ENCODE measurements around the gene N4BP2L1. TPM values are rescaled to one million over a fixed set of nuclear protein-coding genes. Genes with fewer than 3 reads are reported as not detected.
A peak's percentile ranks its signal among the peaks of the same experiment; 100 is the strongest.

N4BP2L1 gene
- total RNA-seq, 1 donor from 2014 or later: 20.0 TPM

DNA sequence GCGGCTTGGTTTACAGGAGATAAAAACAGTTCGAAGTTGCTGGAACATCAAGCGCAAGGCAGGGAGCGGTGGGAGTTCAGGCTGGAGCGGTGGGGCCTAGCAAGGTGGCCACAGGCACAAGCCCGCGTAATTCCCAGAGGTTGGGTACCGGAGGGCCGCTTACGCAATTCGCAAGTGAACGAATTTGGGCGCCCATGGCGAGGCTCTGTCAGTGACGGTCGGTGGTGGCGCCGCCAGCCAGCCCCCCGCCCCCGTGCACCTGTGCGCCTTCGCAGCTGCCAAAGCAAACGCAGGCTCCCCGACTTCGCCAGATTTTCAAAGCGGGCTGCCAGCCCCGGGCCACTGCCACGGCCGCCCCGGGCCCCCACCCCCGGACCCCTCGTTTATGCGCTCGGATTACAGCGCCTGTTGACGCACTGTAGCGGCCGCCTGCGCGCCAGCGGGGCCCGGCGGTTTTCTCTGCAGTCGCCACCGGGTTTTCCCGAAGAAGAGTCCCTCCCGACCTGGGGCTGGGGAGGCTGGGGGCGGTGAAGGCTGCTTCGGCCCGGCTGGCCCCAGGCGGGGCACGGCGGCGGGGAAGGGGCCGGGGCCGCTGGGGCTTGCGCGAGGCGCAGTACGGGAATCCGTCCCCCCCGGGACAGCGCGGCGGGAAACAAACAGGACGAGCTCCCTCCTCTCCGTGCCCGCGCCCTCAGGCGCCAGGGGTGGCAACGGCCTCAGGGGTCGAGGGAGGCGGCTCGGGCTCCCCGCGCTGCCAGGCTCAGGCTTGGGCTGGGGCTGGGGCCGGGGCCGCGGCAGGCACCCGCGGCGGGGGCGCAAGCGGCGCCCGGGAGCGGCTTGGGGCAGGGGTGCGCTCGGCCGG is 709 bp downstream of the N4BP2L1 start:
- no peaks in the 10 kb centered on the region for H3K9me3 Mint-ChIP-seq (ENCODE audit: low read depth)
- TF ChIP-seq, protein P1, sequence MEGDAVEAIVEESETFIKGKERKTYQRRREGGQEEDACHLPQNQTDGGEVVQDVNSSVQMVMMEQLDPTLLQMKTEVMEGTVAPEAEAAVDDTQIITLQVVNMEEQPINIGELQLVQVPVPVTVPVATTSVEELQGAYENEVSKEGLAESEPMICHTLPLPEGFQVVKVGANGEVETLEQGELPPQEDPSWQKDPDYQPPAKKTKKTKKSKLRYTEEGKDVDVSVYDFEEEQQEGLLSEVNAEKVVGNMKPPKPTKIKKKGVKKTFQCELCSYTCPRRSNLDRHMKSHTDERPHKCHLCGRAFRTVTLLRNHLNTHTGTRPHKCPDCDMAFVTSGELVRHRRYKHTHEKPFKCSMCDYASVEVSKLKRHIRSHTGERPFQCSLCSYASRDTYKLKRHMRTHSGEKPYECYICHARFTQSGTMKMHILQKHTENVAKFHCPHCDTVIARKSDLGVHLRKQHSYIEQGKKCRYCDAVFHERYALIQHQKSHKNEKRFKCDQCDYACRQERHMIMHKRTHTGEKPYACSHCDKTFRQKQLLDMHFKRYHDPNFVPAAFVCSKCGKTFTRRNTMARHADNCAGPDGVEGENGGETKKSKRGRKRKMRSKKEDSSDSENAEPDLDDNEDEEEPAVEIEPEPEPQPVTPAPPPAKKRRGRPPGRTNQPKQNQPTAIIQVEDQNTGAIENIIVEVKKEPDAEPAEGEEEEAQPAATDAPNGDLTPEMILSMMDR (IDR thresholded peaks at IDR 0.05; ENCODE audit: unreplicated experiment): no peak
- peak overlapping the region; percentile 81 for H3K4me3 Mint-ChIP-seq (ENCODE audit: low read depth)
- peaks cover 8% of the 10 kb centered on the region for H3K27me3 Mint-ChIP-seq
- H3K36me3 Mint-ChIP-seq (ENCODE audit: insufficient read depth): peaks cover 19% of the 10 kb centered on the region
- peak; percentile 37 for DNase-seq (ENCODE audit: low spot score, unreplicated experiment)
- peaks cover 17% of the 10 kb centered on the region for H3K4me1 Mint-ChIP-seq (ENCODE audit: low read depth)
- H3K27ac Mint-ChIP-seq: peak overlapping the region; percentile 93

DNA sequence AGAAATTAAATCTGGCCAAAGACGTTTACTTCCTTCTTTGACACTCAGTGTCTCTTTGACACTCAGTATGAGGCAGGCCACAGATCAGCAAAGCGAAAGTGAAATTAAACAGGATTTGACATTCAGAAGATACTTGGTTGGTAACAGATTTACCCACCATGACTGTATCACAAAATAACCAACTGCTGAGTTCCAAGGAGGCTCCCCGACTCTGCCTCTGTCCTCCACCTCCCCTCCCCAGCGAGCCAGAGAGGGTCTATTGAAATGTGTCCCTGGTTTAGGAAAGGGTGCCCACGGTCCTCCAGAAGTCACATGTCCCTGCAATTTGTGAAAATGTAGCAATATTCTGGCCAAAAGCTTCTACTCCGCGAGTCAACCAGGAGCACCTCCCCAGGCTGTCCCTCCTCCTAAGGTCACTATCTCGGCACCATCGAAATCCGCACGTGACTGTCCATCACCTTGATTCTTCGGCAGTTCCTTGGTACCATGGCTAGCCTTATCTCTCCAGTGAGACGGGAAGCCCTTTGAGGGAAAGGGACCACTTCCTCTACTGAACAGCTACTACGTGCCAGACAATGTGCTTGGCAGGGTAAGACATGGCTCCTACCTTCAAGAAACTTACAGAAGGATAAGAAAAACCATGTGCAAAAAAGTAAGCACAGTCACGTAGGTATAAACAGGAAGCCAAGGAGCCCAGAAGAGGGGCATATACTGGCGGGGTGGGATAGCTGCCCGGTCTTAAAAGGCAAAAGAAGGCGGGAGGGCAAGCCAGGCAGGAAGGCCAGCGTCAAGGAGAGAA is 1.5 kb downstream of the N4BP2L1 start:
- Mint-ChIP-seq H3K36me3 (ENCODE audit: insufficient read depth) (peaks cover 19% of the 10 kb centered on the region), H3K9me3 (ENCODE audit: low read depth) (no peaks in the 10 kb centered on the region), H3K4me3 (ENCODE audit: low read depth) (peak overlapping the region; percentile 79)

DNA sequence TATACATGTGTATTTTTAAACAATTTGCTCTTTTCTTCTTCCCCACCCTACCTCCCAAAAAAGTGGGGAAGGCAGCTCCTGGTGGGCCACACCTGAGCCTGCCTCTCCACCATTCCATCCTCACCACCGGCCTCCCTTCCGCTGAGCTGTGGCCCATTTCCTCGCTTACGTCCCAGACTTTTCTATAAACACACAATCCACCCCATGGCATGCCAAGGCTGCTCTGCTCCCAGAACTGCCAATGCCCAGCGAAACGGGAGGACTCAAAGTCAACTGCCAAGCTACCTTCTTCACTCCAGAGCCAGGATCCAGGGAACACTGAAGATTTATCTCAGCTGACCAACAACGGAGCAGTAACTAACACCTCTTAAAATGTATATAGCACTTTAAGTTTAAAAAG is 2.8 kb downstream of the N4BP2L1 start:
- H3K9me3 Mint-ChIP-seq (ENCODE audit: low read depth): no peaks in the 10 kb centered on the region
- no peak overlapping the region for H3K4me3 Mint-ChIP-seq (ENCODE audit: low read depth)
- H3K27me3 Mint-ChIP-seq: peaks cover 8% of the 10 kb centered on the region
- TF ChIP-seq, protein P1 (IDR thresholded peaks at IDR 0.05; ENCODE audit: unreplicated experiment): no peak
- H3K4me1 Mint-ChIP-seq (ENCODE audit: low read depth): peaks cover 17% of the 10 kb centered on the region
- H3K27ac Mint-ChIP-seq: no peak overlapping the region
- DNase-seq (ENCODE audit: low spot score, unreplicated experiment): no peak
- H3K36me3 Mint-ChIP-seq (ENCODE audit: insufficient read depth): peaks cover 17% of the 10 kb centered on the region

More for the DNA sequence above, 1.5 kb downstream of the N4BP2L1 start:
- H3K27me3 Mint-ChIP-seq: peaks cover 8% of the 10 kb centered on the region
- peaks cover 17% of the 10 kb centered on the region for H3K4me1 Mint-ChIP-seq (ENCODE audit: low read depth)
- H3K27ac Mint-ChIP-seq: peak overlapping the region; percentile 93
- DNase-seq (ENCODE audit: low spot score, unreplicated experiment): no peak
- TF ChIP-seq, protein P1 (IDR thresholded peaks at IDR 0.05; ENCODE audit: unreplicated experiment): no peak

DNA sequence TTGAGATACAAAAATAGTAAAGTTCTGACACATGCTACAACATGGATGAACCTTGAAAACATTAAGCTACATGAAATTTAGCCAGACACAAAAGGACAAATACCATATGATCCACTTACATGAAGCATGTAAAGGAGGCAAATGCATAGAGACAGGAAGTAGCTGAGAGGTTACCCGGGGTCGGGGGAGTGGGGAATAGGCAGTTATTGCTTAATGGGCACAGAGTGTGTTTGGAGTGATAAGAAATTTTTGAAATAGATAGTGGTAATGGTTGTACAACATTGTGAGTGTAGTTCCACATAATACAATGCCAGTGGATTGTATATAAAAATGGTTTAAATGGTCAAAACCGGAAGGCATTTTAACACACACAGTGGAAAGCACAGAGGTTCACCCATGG is 4.3 kb downstream of the N4BP2L1 start:
- H3K36me3 Mint-ChIP-seq (ENCODE audit: insufficient read depth): peaks cover 21% of the 10 kb centered on the region
- DNase-seq (ENCODE audit: low spot score, unreplicated experiment): no peak
- H3K4me3 Mint-ChIP-seq (ENCODE audit: low read depth): no peak overlapping the region
- H3K27me3 Mint-ChIP-seq: peaks cover 8% of the 10 kb centered on the region
- H3K27ac Mint-ChIP-seq: no peak overlapping the region
- H3K9me3 Mint-ChIP-seq (ENCODE audit: low read depth): peaks cover 3% of the 10 kb centered on the region
- TF ChIP-seq, protein P1 (IDR thresholded peaks at IDR 0.05; ENCODE audit: unreplicated experiment): no peak
- peaks cover 13% of the 10 kb centered on the region for H3K4me1 Mint-ChIP-seq (ENCODE audit: low read depth)

DNA sequence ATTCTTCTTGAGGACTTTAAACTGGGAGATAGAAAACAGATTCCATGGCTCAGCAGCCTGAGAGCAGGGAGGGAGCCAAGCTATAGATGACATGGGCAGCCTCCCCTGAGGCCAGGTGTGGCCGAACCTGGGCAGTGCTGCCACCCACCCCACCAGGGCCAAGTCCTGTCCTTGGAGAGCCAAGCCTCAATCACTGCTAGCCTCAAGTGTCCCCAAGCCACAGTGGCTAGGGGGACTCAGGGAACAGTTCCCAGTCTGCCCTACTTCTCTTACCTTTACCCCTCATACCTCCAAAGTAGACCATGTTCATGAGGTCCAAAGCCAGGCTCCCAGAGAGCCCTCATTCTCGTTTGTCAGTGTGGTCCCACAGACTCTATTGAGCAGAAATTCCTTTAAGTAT is 8.1 kb downstream of the N4BP2L1 start:
- H3K4me1 Mint-ChIP-seq (ENCODE audit: low read depth): no peaks in the 10 kb centered on the region
- H3K36me3 Mint-ChIP-seq (ENCODE audit: insufficient read depth): peaks cover 20% of the 10 kb centered on the region
- no peak for DNase-seq (ENCODE audit: low spot score, unreplicated experiment)
- TF ChIP-seq, protein P1 (IDR thresholded peaks at IDR 0.05; ENCODE audit: unreplicated experiment): no peak
- H3K4me3 Mint-ChIP-seq (ENCODE audit: low read depth): no peak overlapping the region
- H3K27ac Mint-ChIP-seq: no peak overlapping the region
- peaks cover 11% of the 10 kb centered on the region for H3K9me3 Mint-ChIP-seq (ENCODE audit: low read depth)
- no peaks in the 10 kb centered on the region for H3K27me3 Mint-ChIP-seq
